ENCODE data around the gene KDM5A.

Gene KDM5A

DNA sequence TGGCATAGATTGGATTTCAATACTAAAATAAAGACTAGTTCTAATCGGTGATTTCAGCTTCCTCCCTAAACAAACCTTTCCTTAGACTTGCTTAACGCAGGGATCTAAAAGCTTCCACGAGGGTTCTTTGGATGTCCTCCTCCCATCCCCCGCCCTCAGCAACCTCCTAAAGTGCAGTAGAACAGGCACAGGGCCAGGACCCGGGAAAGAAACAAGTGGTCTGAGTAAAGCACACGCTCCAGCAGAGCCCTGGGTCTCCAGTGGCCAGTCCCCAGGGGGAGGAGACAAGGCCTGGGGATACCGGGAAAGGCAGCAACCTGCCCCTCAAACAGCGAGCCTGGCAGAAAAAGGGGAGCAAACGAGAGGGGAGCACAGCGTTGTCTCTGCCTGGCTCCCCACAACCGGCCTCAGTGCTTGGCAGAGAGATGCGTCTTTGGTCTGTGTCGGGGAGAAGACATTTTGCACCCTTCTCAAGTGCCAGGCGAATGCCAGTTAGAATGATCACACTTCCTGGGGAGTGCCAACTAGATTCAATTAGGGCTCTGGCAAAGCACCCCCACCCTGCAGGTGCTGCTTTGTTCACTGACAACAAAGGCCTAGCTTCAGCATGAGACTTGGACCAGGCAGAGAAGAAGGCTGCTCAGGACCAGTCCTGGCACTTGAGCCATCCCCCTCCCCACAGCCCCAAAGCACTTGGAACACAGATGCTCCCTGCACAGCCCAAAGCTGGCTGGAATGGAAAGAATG lies 158.0 kb downstream of the KDM5A start:
- TF ChIP-seq, protein P1, sequence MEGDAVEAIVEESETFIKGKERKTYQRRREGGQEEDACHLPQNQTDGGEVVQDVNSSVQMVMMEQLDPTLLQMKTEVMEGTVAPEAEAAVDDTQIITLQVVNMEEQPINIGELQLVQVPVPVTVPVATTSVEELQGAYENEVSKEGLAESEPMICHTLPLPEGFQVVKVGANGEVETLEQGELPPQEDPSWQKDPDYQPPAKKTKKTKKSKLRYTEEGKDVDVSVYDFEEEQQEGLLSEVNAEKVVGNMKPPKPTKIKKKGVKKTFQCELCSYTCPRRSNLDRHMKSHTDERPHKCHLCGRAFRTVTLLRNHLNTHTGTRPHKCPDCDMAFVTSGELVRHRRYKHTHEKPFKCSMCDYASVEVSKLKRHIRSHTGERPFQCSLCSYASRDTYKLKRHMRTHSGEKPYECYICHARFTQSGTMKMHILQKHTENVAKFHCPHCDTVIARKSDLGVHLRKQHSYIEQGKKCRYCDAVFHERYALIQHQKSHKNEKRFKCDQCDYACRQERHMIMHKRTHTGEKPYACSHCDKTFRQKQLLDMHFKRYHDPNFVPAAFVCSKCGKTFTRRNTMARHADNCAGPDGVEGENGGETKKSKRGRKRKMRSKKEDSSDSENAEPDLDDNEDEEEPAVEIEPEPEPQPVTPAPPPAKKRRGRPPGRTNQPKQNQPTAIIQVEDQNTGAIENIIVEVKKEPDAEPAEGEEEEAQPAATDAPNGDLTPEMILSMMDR (IDR thresholded peaks at IDR 0.05; ENCODE audit: borderline replicate concordance, insufficient read depth, low read depth, low read length) = no peak

More for the DNA sequence above, 158.0 kb downstream of the KDM5A start:
- H3K4me3 ChIP-seq (ENCODE audit: low read depth, low read length) = no peak overlapping the region

Measured in GM12875 (cell line).